ENCODE measurements around the gene ZMYND8.

- TF ChIP-seq SUZ12 (IDR thresholded peaks at IDR 0.05): no peak
- TF ChIP-seq FOXM1 (IDR thresholded peaks at IDR 0.05; ENCODE audit: borderline replicate concordance): no peak
- TF ChIP-seq SP1 (IDR thresholded peaks at IDR 0.05): no peak
- no peak for TF ChIP-seq HDGF (IDR thresholded peaks at IDR 0.05; ENCODE audit: borderline replicate concordance)
- TF ChIP-seq ARNT (IDR thresholded peaks at IDR 0.05): no peak
- TF ChIP-seq CTBP1 (IDR thresholded peaks at IDR 0.05; ENCODE audit: borderline replicate concordance): no peak
- no peak for TF ChIP-seq TARDBP (IDR thresholded peaks at IDR 0.05)
- no peak for TF ChIP-seq NFRKB (IDR thresholded peaks at IDR 0.05)
- TF ChIP-seq FOXA1 (IDR thresholded peaks at IDR 0.05): no peak
- TF ChIP-seq LEF1 (IDR thresholded peaks at IDR 0.05; ENCODE audit: borderline replicate concordance): no peak
Measured at GRCh38 chr20:47280668-47281067, 75.8 kb downstream of the ZMYND8 start.
